Measurements from ENCODE around the gene CYSRT1.

CYSRT1 gene

GRCh38 chr9:137189297-137190295, 35.4 kb upstream of the CYSRT1 start:
- no peak for DNase-seq

- no peak for DNase-seq
Observed at GRCh38 chr9:137190315-137190856, 34.6 kb upstream of the CYSRT1 start.

GRCh38 chr9:137191245-137191644, 33.7 kb upstream of the CYSRT1 start:
- DNase-seq: no peak

GRCh38 chr9:137191691-137192447, 33.1 kb upstream of the CYSRT1 start:
- DNase-seq: no peak

GRCh38 chr9:137192448-137192780, 32.6 kb upstream of the CYSRT1 start:
- DNase-seq: no peak

- DNase-seq: no peak
Observed at GRCh38 chr9:137192859-137193258, 32.1 kb upstream of the CYSRT1 start.

GRCh38 chr9:137193771-137194170, 31.2 kb upstream of the CYSRT1 start:
- DNase-seq: no peak

GRCh38 chr9:137194388-137194787, 30.6 kb upstream of the CYSRT1 start:
- DNase-seq: no peak

GRCh38 chr9:137194909-137195308, 30.1 kb upstream of the CYSRT1 start:
- DNase-seq: no peak

GRCh38 chr9:137195525-137196220, 29.3 kb upstream of the CYSRT1 start:
- no peak for DNase-seq

- DNase-seq: no peak
Observed at GRCh38 chr9:137198051-137198901, 26.7 kb upstream of the CYSRT1 start.

- no peak for DNase-seq
Observed at GRCh38 chr9:137198902-137199283, 26.1 kb upstream of the CYSRT1 start.

- DNase-seq: no peak
Observed at GRCh38 chr9:137199411-137200121, 25.4 kb upstream of the CYSRT1 start.

GRCh38 chr9:137200311-137201204, 24.4 kb upstream of the CYSRT1 start, which contains the start of gene TPRN:
Gene TPRN (minus strand): TSS chr9:137200741. CDS start chr9:137200711, 30 bp downstream.
- peak; percentile 86 for DNase-seq

- no peak for DNase-seq
Observed at GRCh38 chr9:137201205-137201868, 23.6 kb upstream of the CYSRT1 start.

- DNase-seq: no peak
Observed at GRCh38 chr9:137202966-137203365, 22.0 kb upstream of the CYSRT1 start.

- no peak for DNase-seq
Observed at GRCh38 chr9:137204731-137205125, 20.2 kb upstream of the CYSRT1 start.

- peak; percentile 88 for DNase-seq
Observed at GRCh38 chr9:137205126-137206069, 19.6 kb upstream of the CYSRT1 start, which contains the start of the genes NDOR1 and TMEM203. Gene NDOR1 (plus strand): TSS chr9:137205700. CDS start chr9:137205778, 78 bp downstream. Gene TMEM203 (minus strand): TSS chr9:137205648. CDS start chr9:137205414, 234 bp downstream.
